ENCODE data around the gene RAB11FIP4. TPM values are rescaled to one million over a fixed set of nuclear protein-coding genes. Genes with fewer than 3 reads are reported as not detected.

The RAB11FIP4 gene
- total RNA-seq, 1 donor, result under 0.01 TPM

DNA sequence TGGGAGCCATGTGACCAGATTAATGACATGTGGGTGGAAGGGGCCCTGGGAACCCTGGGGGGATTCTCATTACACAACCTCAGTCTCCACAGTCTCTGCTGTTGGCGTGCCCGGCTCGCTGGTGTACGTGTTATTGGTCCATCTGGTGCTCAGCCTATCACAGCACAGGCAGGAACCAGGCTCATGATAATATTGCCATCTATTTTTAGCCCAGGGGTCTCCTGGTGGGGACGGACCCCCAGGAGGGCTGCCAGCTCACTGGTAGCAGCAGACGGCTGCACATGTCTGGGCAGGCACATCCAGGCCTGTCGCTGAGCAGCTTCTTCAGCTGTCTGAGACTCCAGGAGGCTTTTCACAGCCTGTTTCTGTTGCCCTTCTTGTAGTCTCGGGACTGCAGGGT, 123.8 kb downstream of the RAB11FIP4 start:
- no peak for DNase-seq (ENCODE audit: low read depth)
- TF ChIP-seq, protein P1, sequence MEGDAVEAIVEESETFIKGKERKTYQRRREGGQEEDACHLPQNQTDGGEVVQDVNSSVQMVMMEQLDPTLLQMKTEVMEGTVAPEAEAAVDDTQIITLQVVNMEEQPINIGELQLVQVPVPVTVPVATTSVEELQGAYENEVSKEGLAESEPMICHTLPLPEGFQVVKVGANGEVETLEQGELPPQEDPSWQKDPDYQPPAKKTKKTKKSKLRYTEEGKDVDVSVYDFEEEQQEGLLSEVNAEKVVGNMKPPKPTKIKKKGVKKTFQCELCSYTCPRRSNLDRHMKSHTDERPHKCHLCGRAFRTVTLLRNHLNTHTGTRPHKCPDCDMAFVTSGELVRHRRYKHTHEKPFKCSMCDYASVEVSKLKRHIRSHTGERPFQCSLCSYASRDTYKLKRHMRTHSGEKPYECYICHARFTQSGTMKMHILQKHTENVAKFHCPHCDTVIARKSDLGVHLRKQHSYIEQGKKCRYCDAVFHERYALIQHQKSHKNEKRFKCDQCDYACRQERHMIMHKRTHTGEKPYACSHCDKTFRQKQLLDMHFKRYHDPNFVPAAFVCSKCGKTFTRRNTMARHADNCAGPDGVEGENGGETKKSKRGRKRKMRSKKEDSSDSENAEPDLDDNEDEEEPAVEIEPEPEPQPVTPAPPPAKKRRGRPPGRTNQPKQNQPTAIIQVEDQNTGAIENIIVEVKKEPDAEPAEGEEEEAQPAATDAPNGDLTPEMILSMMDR (IDR thresholded peaks at IDR 0.05; ENCODE audit: insufficient read depth, low read depth, low read length), result no peak
- no peak overlapping the region for H3K4me3 ChIP-seq (ENCODE audit: low read depth, low read length)

DNA sequence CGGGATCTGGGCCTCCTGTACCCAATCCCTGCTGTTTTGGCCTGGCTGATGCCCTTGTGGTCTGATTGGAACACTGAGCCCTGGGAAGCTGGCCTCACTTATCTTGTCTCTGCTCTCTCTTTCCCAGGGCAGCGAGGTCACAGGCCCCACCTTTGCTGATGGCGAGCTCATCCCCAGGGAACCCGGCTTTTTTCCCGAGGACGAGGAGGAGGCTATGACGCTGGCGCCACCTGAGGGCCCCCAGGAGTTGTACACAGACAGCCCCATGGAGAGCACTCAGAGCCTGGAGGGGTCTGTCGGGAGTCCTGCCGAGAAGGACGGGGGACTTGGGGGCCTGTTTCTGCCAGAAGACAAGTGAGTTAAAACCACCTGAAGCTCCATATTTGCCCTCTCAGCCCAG, 126.0 kb downstream of the RAB11FIP4 start:
- TF ChIP-seq, protein P1 (IDR thresholded peaks at IDR 0.05; ENCODE audit: insufficient read depth, low read depth, low read length), result peak; percentile 38
- no peak for DNase-seq (ENCODE audit: low read depth)
- H3K4me3 ChIP-seq (ENCODE audit: low read depth, low read length), result no peak overlapping the region

DNA sequence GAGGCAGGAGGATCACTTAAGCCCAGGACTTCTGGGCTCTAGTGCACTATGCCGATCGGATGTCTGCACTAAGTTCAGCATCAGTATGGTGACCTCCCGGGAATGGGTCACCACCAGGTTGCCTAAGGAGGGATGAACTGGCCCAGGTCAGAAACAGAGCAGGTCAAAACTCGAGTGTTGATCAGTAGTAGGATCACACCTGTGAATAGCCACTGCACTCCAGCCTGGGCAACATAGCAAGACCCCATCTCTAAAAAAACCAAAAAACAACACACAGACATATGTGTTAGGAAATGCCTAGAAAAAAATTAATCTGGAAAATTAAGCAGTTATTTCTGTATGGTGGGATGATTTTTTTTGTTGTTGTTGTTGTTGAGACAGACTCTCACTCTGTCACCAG, 127.0 kb downstream of the RAB11FIP4 start:
- H3K4me3 ChIP-seq (ENCODE audit: low read depth, low read length), result no peak overlapping the region
- TF ChIP-seq, protein P1 (IDR thresholded peaks at IDR 0.05; ENCODE audit: insufficient read depth, low read depth, low read length), result no peak

DNA sequence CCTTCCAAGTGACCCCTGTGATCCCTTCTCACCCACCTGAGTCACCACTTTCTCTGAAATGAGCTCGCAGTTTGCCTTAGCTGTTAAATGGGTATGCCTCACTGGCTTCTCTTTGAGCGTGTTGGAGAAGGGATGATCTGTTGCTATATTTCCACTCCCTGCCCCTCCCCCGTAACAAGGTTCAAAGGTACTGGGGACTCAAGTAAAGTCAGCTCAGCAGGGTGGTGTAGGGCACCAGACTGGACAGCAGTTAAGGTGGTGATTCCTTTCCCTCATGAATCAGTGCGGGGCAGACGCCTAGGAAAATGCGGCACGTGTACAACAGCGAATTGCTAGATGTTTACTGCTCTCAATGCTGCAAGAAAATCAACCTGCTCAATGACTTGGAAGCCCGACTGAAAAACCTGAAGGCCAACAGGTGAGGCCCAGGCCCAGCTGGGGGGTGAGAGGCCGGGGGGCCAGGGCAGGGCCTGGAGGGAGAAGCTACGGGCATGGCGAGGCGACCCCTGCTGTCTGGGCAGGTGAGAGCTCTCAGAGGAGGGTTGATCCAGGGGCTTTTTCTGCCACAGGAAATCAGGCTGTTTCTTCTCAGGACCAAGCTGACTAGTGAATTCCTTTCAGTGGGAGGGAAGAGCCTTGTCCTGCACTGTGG, 130.3 kb downstream of the RAB11FIP4 start:
- DNase-seq (ENCODE audit: low read depth), result no peak
- H3K4me3 ChIP-seq (ENCODE audit: low read depth, low read length), result no peak overlapping the region
- TF ChIP-seq, protein P1 (IDR thresholded peaks at IDR 0.05; ENCODE audit: insufficient read depth, low read depth, low read length), result no peak

More for the DNA sequence above, 127.0 kb downstream of the RAB11FIP4 start:
- DNase-seq (ENCODE audit: low read depth), result no peak

DNA sequence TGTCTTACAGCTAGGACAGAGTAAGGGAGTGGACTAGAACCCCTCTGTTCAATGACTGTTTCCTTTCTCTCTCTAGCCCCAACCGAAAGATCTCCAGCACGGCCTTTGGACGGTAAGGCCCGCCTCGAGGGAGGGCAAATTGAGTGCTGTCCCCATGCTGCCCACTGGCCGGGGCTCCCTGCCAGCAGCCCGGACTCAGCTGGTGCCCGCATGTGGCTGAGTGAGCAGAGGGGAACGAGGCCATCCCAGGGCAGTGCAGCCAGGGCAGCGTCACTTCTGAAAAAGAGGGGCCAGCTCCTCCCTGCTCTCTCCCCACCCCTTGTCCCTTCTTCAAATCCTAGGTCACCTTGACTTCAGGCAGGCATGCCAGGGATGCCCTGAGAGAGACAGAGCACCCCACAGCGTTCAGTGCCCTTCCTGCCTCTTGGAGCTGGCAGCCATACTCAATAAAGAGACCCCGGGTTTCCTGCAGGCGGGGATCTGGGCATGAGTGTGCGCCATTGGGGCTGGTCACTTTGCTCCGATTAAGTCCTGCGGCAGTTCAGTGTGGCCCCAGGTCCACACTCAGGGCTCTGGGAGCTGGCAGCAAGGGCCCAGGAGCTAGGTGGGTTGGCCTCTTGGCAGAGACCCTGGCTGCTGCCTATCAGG, 130.9 kb downstream of the RAB11FIP4 start:
- TF ChIP-seq, protein P1 (IDR thresholded peaks at IDR 0.05; ENCODE audit: insufficient read depth, low read depth, low read length), result no peak
- no peak for DNase-seq (ENCODE audit: low read depth)
- no peak overlapping the region for H3K4me3 ChIP-seq (ENCODE audit: low read depth, low read length)

DNA sequence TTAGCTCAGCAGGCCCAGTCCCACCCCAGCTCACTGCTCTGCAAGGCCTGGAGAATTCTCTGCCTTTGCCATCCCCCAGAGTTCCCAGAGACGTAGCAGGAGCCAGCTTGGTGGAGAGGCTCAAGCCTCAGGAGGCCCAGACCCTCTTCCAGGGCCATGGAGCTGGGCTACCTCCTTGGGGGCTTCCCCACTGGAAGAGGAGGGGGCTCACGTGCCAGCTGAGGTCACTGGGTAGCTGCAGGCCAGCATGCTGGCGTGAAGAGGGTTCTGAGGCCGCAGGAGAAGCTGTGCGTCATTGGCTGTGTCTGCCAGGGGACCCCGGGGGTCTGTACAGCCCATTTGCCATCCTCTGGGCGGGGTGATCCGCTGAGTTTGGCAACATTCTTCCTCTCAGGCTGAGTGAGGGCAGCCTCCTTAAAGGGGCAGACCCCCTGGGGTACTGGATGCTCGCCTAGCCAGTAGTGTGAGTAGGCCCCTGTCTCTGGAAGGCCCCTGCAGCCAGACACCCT, 131.6 kb downstream of the RAB11FIP4 start:
- H3K4me3 ChIP-seq (ENCODE audit: low read depth, low read length), result no peak overlapping the region
- TF ChIP-seq, protein P1 (IDR thresholded peaks at IDR 0.05; ENCODE audit: insufficient read depth, low read depth, low read length), result no peak
- DNase-seq (ENCODE audit: low read depth), result no peak

Measured in fibroblast of villous mesenchyme (primary cell).